MM.1S (cell line): ENCODE data around the gene NRXN3.

ENCODE experiments used
- CTCF ChIP-seq: fragments of 300-600 bp; sonication (generic); IDR thresholded peaks from 2 replicates; pipeline ENCODE4 v1.5.1; 2016; ENCODE audit warnings: antibody characterized with exemption, low read length, mixed read lengths
- EZH2phosphoT487 ChIP-seq: fragments of 300-600 bp; sonication (generic); IDR thresholded peaks from 2 replicates; pipeline ENCODE4 v1.6.1; 2018; ENCODE audit warnings: antibody characterized with exemption, low read length

- TF ChIP-seq CTCF (no peak), EZH2phosphoT487 (no peak)
These were observed 212.9 kb downstream of the NRXN3 start for GRCh38 chr14:78383060-78383459.
